ENCODE data around the gene RBM45.

- no peak for TF ChIP-seq CTCF (IDR thresholded peaks at IDR 0.05)
- no peak for TF ChIP-seq POLR2A (IDR thresholded peaks at IDR 0.05)
Observed at GRCh38 chr2:178074123-178075005, 37.9 kb upstream of the RBM45 start.
